ENCODE measurements around the gene TM9SF1. TPM values are rescaled to one million over a fixed set of nuclear protein-coding genes. Genes with fewer than 3 reads are reported as not detected.

Gene TM9SF1
- total and polyA plus RNA-seq, 10 of the 15 experiments (the other 5 are each of a cell fraction or from before 2014, with no cell fraction given), result 7.2 to 39.2 (median 17.6) TPM

DNA sequence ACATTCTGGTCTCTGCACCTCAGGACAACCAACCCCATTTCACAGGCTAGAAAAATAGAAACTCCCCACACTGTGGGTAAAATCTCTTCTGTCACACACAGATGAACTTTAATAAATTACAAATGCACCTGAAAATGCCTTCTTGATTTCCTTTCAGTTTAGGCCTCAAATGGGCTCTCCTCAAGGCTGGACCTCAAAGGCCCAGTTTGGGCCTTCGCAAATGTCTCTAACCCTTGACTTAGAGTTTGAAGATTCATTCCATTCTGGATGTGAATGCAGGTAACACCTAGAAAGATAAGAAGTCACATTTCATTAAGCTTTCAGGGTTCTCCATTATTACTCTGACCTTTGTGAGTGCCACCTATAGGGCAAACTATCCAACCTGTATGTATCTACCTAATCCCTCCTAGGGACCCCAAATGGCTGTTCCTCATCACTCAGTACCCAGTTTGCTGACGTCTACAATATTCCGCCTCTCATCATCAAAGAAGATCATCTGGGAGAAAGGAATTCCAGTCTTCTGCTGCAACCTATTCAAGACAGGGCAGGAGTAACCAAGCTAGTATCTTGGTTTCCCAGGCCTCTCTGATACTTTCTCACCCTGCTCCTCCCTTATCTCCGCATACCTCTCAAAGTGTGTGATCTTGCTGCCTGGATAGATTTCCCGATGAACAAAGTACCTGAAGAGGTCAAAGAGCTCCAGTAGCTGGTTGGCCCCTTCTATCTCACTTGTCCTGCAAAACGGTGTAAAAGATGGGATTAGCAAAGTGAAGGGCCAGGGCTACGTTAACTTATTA lies 18.8 kb upstream of the TM9SF1 start (continued):
- TF ChIP-seq MEF2A (IDR thresholded peaks at IDR 0.05; ENCODE audit: insufficient read depth, low read depth, low read length) (no peak), ZBTB4 (CRISPR knock-in tag; IDR thresholded peaks at IDR 0.05) (no peak), CHD4 (IDR thresholded peaks at IDR 0.05) (no peak), IKZF1 (conservative IDR thresholded peaks at IDR 0.05) (no peak), IKZF2 (IDR thresholded peaks at IDR 0.05) (no peak), ETV6 (conservative IDR thresholded peaks at IDR 0.05 in 1 of 2, IDR thresholded peaks at IDR 0.05 in 1 of 2; ENCODE audit: borderline replicate concordance in 1 of 2, low read depth in 1 of 2) (no peak), MYB (IDR thresholded peaks at IDR 0.05; ENCODE audit: borderline replicate concordance, low read depth, low read length) (no peak)

Data from GM12878 (cell line).